Posterior cingulate gyrus (tissue), 11 donors: ENCODE data around the gene CDH11.

Experiments used
- DNase-seq, 10 donors: peaks; one replicate each; pipeline versions ENCODE4 v3.0.0 to v3.0.0-alpha.2; 2020 to 2021; ENCODE audit warnings: mixed read lengths in 3 of 10
- intact Hi-C: fragments of 100-400 bp; cut with DNase I; formaldehyde crosslinking; loops from one replicate; pipeline ENCODE4 v1.15.1; 2023

Gene CDH11

DNA sequence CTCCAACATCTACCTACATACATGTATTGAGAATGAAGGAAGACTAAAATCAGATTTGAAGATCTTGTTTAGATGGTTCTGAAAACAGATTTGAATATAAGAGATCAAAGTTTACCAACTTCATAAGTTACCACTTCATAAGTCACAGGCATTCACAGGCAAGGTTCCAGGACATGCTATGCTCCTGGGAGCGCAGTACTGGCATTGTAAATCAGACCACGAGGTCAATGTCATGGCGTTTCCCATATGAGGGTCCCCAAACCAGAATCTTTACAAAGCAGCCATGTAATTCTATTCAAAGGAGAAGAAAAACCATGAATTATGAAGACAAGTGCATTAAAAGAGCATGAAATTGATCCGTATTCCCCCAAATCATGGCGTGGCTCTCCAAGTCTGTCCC is 3.0 kb downstream of the CDH11 start:
- intact Hi-C loops = loop anchor here (2.0 to 5.0 kb wide), 4 partner anchors 47 to 1757 kb away; no protein-coding TSS in a partner anchor
- DNase-seq = no peak

DNA sequence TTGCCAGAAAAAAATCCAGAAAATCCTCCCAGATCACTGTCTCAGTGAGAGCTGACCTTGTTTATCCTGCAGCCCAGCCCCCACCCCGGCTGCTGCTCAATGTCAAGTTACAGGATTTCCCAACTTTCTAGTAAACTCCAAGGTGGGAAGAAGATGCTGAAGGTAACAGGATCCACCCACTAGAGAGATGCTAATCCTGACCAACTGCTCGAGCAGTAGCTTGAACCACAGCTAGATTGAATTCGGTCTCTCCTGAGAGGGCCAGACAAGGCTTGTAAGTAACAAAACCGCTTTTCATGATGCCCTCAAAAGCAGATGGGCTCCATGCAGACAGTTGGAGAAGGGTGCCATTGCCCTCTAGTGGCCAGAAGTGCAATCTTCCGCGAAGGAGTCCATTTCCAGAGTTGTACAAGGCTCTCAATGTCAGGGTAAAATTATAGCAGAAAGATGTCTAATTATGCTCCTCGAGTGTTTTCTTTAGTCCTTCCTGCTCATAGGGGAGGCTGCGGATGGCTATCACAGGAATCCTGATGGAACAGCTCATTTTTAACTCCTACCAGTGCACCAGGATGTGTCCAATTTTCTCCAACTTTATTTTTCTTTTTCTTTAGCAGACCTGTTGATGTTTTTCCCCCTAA is 3.9 kb downstream of the CDH11 start:
- intact Hi-C loops = loop anchor here (2.0 to 5.0 kb wide), 4 partner anchors 46 to 1756 kb away; no protein-coding TSS in a partner anchor
- peak; percentile 69 to 97 (median 83) for DNase-seq

DNA sequence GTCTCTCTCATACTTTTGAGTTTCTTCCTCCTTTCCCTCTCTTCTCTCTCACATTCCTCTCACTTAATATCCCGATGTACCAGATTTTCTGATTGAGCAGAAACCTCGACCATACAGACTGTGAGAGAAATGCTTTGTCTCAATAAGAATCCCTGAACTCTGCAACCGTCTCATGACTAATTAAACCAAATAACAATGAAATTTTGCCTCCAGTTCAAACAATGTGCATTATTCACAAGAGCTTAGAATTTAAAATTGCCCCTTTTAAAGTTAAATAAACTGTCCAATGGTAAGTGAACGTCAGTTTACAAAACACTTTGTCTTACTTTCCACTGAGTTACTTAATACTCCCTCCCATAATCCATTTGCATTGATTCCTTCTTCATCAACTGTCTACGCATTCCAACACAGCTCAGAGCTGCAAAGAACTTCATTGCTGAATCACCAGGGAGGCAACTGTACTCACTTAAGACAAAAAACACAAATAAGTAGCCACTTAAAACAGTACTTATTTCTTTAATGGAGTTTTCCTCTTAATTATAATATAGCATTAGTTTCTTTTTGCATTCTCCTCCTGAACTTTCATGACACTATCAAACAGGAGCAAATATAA is 4.9 kb downstream of the CDH11 start:
- intact Hi-C loops = loop anchor here (5.0 kb wide), 3 partner anchors 45 to 1755 kb away; no protein-coding TSS in a partner anchor
- no peak for DNase-seq

DNA sequence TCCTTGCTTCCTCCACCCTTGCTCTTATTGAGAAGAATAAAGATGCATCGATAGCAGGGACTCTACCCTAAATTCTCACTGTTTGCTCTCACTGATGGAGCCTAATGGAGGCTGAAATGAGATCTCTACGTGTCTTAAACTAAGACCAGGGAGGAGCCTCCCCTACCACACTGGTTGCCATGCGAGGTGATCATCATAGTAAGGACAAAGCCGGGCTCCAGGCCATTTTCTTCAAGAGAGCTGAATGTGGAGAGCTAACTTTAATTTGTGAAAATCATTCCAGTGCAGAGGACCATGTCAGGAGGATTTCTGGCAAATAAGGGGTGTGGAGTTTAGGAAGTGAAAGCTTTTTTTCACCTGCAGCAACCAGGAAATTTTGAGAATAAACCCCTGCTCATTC is 5.6 kb downstream of the CDH11 start:
- intact Hi-C loops = loop anchor here (5.0 kb wide), 3 partner anchors 44 to 1754 kb away; no protein-coding TSS in a partner anchor
- no peak for DNase-seq

DNA sequence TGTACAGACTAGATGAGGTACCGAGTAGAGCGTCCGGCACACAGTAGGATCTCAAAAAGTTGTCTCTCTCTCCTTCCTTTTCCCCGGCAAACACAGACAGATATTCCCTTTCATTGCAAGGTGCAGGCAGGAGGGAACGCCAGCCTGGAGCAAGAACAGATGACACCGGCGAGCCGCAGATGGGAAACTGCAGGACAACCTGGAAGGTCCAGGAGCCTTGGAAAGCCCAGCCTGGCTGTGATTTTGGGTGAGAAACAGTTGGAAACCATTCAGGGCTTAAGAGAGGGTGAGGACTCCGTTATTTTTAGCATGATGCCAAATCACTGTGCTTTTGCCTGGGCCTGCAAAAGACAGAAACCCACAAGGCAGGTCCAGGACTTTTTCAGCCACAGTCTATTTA is 7.3 kb downstream of the CDH11 start:
- DNase-seq = peak in 2 of 10 donors; percentile 73 to 85
- intact Hi-C loops = no loop called here

DNA sequence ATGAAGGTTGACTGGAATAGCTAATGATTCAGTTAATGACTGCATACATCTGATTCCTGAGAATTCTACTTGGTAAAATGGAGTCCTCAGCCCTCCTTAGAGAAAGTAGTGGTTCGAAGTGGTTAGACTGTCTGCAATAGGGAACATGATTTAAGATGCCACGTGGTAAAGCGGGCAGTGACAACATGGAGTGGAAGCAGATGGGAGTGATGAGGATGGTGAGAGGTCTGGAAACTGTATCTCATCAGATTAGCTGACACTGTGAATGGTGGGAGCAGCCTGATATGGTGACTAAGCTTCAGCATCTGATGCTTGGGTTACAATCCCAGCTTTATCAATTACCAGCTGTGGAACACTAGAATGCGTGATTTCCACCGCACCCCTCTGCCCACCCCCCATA is 8.4 kb downstream of the CDH11 start:
- no peak for DNase-seq
- intact Hi-C loops = no loop called here

DNA sequence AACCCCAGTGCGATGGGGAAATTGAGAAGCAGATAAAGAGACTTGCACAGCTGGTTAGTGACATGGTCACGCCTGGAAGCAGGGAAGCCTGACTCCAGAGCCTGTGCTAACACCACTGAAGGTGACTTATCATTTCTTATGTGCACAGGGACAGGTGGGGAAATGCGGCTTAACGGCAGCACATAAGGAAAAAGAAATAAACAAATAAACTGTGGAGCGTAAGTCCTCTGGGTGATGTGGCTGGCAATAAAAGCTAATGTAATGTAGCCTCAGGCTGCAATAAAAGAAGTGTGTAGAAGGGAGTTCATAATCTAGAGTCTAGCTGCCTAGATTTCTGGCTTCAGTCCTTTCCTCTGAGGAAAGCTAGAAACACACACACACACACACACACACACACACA is 10.6 kb downstream of the CDH11 start:
- intact Hi-C loops = no loop called here
- DNase-seq = no peak

DNA sequence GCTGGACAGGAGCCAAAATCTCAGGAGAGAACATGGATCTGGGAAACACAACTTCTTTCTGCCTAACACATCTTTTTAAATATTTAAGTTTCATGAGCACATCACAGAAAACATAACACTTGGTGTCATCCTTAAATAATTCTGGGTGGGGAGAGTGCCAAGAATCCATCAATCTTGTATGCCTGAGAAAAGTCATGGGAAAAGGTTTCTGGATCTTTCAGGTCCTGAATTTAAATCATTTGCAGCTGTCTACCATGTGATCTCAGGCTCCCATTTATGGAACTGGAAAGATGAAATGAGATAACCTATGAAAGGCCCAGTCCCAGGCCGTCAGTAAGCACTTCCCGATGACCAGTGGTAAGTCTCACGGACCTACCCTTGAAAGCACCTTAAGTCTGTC is 15.1 kb downstream of the CDH11 start:
- DNase-seq = no peak
- intact Hi-C loops = no loop called here

DNA sequence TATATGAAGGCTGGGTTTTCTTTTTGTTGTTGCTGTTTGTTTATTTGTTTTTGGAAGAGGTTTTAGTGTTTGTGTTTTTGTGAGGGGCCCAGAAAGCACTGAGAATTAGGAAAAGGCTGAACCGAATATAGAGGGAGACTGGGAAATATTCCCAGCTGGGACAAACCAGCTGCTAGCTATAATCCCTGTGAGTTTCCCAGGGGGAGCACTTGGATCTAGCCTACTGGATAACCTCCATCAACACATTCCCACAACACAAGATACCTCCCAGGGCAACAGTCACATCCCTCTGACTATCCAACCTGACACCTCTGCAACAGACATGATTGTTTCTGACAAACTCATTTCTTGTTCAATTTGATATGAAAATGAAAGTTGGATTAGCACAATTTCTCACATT is 16.7 kb downstream of the CDH11 start:
- intact Hi-C loops = no loop called here

DNA sequence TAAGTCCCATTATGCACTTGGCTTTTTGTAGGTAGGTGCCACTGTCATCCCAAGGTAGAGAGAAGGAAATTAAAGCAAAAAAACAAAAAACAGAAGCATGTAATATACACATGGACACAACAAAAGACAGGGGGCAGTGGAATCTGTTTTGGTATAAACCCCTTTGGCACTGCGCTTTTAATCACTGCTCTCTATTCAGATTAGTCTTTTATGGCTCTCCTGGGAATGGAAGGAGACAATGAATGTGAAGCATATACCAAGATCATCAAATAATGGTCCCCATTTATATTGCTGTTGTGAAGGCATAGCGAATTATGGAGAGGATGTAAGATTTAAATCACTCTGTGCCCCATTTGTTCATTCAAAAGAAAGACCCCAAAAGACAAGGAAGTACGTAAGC is 17.4 kb downstream of the CDH11 start:
- no peak for DNase-seq
- intact Hi-C loops = no loop called here

More for the DNA sequence above, 16.7 kb downstream of the CDH11 start:
- no peak for DNase-seq

DNA sequence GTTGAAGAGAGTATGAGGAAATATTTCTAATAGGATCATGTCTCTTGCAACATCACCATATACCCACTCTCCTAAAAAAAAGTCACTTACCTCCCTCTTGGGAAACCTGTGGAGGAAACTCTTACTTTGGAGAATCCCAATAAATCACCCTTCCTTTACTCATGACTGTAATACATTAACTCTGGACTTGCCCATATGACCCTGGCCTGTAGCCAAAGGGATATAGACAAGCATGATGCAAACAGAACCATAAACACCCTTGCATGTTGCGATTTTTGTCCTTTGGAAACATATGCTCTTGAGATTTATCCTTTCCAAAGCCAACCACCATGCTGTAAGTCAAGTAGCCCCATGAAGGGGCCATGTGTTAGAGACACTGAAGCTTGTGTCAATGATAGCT is 19.5 kb downstream of the CDH11 start:
- intact Hi-C loops = no loop called here

DNA sequence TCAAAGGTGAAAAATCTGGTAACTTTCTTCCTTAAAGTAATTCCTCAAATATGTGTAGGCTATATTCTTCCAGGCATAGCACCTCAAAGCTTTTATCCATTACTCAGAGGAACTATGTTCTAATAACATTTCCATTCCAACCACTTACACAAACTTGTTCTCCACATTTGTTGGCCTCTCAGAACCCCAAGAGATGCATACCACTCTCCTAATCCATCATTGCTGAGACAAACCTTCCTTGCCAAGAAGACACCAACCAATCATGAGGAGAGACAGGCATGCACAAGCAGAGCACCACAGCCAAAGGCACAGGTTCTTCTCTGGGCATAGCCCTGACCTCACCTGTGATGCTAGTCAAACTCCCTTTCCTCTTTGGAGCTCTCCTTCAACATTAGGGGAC is 20.9 kb downstream of the CDH11 start:
- no peak for DNase-seq
- intact Hi-C loops = no loop called here

More for the DNA sequence above, 19.5 kb downstream of the CDH11 start:
- DNase-seq = no peak

DNA sequence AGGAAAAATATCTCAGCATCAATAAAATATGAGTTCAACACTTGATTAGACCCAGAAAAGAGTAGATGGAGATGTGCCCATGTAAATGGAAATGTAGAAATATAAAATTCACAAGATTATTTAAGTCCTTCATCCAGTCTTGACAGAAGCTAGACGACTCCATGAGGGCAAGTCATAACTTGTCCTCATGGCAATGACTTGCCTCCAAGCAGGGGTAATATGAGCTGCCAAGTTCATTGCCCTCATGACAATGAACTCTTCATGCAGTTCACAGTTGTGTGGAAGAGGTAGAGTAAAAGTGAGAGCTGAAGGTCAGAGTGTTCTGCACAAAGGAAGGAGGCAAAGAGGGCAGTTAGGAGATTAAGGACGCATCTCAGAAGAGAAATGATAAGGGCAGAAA is 22.3 kb downstream of the CDH11 start:
- intact Hi-C loops = no loop called here

DNA sequence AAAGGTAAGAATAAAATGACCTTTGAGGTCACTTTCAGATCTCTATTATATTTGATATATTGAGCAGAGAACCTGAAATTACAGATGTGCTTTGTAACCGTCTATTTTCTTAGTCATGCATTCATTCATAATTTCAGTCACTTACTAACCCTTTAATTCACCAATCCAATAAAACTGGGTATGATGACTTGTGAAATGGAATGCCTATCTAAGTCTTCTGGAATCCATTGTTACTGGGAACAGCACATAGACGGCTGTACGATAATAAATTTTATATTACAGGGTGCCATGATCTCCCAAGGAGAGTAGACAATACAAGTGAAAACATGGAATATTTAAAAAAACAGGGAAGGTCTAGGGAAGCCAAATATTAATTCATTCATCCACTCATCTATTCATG is 22.9 kb downstream of the CDH11 start:
- DNase-seq = no peak
- intact Hi-C loops = no loop called here

More for the DNA sequence above, 22.3 kb downstream of the CDH11 start:
- no peak for DNase-seq

DNA sequence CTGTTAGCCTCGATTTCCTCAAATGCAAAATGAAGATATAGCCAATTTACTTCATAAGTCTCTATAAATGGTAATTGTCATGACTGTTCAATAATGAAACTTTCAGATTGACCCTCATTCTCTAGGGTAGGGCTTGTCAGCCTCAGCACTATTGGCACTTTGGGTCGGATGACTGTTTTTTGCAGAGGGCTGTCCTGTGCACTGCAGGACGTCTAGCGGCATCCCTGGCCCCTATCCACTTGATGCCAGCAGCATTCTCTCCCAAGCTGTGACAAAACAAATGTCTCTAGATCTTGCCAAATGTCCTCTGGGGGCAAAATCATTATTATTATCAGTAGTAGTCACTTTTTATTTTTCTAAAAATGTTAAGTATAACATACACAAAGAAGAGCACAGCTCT is 24.6 kb downstream of the CDH11 start:
- intact Hi-C loops = loop anchor here (1.0 kb wide), 1 partner anchor 12 kb away; no protein-coding TSS in a partner anchor
- DNase-seq = no peak

DNA sequence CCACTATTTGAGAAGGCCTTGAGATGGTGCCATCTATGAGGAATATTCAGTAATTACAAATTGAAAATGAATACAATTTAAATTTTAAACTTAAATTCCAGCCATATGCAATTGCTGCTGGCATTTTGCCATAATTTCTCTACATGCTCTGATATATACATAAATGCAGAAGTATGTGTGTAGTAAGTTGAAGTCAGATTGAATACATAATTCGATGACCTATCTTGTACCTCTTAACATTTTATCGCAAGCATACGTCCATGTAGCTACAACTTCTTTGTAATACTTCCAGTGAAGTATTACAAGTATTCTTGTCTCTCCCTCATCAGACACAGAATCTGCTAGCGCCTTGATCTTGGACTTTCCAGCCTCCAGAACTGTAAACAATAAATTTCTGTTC is 26.0 kb downstream of the CDH11 start:
- no peak for DNase-seq
- intact Hi-C loops = no loop called here

DNA sequence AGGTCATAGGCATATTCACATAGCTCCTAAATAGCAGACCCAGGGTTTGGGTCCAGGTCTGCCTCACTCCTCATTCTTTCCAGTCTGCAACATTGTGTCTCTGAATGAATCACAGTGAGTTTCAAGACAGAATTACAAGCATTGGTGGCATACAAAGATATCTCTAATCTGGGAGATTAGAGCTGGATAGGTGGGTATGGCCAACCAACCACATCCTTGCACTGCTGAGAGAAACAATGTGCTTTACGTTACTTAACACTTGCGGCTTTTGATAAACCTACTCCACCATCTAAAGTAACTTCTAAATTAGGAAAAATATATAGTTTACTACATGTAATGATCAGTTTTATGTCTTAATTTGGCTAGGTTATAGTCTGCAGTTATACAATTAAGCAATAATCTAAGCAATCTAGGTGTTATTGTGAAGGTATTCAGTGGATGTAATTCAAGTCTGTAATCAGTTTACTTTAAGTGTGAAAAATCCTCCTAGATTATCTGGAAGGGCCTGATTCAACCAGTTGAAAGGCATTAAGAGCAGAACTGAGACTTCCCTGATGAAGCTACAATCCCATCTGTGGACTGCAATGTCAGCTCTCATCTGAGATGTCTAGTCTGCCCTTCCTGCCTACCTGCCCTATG is 26.7 kb downstream of the CDH11 start:
- intact Hi-C loops = no loop called here
- DNase-seq = no peak

DNA sequence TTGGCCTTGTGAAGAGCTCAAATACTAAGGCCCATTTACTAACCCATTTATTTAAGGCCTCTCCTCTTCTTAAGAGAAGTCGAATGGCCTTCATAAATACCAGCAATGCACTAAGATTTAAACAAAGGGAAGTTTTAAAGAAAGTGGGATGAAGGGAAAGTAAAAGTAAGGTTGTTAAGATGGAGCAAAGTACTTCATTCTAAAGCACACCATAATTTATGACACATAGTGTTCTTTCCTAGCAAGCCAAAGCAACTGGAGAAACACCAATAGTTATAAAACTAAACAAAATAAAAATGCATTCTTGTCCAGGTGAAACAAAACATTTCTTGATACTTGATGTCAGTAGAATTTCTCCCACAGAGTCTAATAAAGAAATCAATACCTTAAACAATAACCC is 27.9 kb downstream of the CDH11 start:
- DNase-seq = no peak
- intact Hi-C loops = no loop called here

DNA sequence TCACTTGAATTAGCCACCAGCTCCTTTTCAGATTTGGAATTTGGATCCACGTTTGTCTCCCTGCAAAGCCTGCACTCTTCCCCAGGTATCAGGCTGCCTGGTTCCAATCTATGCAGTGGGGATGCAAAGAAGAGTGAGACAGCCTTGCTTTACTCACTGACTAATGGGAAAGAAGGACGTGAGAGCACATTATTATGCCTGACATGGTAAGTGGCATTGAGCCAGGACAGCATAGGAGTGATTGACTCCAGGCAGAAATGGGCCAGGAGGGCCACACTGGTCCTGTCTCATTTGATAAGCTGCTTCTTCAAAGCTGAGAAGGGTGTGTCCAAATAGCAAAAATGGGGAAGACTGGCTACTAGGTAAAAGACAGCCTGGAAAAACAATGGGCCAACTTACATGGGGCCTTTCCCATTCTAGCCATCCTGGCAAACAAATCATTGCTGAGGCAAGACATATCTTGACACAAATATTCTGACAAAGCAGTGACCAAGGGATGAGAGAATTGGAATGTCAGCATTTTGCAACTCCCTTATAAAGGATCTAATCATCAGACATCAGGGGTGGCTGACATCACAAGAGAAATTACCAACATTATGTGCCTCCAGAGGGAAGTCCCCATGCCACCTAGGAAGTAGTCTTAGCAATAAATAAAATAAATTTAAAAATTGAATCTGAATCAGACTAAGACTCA is 38.6 kb downstream of the CDH11 start:
- intact Hi-C loops = no loop called here
- no peak for DNase-seq

DNA sequence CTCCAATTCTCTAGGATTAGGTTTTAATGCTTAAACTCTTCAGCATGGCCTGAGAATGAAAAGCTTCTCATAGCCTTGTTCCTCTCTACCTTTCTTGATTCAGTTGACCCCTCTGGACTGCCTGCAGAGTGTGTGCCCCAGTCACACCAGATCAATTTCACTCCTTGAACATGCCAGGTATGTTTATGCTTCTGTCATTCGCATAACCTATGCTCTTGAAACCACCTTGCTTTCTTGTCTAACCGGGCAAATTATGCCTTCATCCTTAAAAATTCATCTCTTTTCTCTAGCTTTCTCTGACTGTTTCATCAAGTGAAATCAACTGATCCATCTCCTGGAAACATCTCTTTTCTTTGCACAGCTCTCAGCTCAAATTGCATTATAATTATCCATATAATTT is 42.3 kb downstream of the CDH11 start:
- intact Hi-C loops = no loop called here

DNA sequence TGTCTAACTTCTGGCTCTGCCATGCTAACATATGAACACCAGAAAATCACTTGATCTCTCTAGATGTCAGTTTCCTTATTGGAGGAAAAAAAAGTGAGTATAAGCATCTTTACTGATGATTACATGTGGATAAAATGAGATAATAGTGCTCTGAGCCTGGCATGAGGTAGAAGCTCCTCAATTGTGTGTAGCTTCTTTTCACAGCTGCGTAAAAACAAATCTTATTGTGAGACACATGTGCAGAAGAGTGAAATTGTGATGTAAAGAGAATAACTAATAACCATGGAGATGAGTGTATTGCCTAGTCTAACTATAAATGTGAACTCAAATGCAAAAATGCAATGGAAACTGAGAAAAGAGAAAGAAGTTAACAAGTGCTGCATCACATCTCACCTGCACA is 44.7 kb downstream of the CDH11 start:
- DNase-seq = no peak
- intact Hi-C loops = no loop called here

More for the DNA sequence above, 42.3 kb downstream of the CDH11 start:
- DNase-seq = no peak
